Measurements from ENCODE around the gene CST3. TPM values are rescaled to one million over a fixed set of nuclear protein-coding genes. Genes with fewer than 3 reads are reported as not detected.
A peak's percentile ranks its signal among the peaks of the same experiment; 100 is the strongest.

Gene CST3
- total RNA-seq, 1 donor from 2014 or later = 2,609 TPM

GRCh38 chr20:23631981-23632710 lies 5.6 kb downstream of the CST3 start:
- Histone ChIP-seq H3K4me1 (peaks cover 10 to 22% of the 10 kb centered on the region in 2 donors), H3K27me3 (no peaks in the 10 kb centered on the region), H3K9me3 (no peaks in the 10 kb centered on the region), H3K27ac (peak overlapping the region in 1 of 2 donors; percentile 53), H3K4me3 (no peak overlapping the region), H3K36me3 (peaks cover 25 to 40% of the 10 kb centered on the region in 2 donors)
- no peak for TF ChIP-seq CTCF (IDR thresholded peaks at IDR 0.05)
- intact Hi-C loops (cut with DNase I) = loop anchor here (10.0 kb wide), 1 partner anchor 1903 kb away; no protein-coding TSS in a partner anchor
- no peak for DNase-seq (ENCODE audit: low spot score in 2 of 2)

GRCh38 chr20:23631226-23631822 lies 6.4 kb downstream of the CST3 start:
- no peaks in the 10 kb centered on the region for H3K9me3 ChIP-seq
- peaks cover 25 to 40% of the 10 kb centered on the region in 2 donors for H3K36me3 ChIP-seq
- H3K27me3 ChIP-seq = no peaks in the 10 kb centered on the region
- H3K4me1 ChIP-seq = peaks cover 6 to 19% of the 10 kb centered on the region in 2 donors
- no peak for DNase-seq (ENCODE audit: low spot score in 2 of 2)
- no peak overlapping the region for H3K27ac ChIP-seq
- H3K4me3 ChIP-seq = no peak overlapping the region
- no peak for TF ChIP-seq CTCF (IDR thresholded peaks at IDR 0.05)
- intact Hi-C loops (cut with DNase I) = loop anchor here (10.0 kb wide), 1 partner anchor 1903 kb away; no protein-coding TSS in a partner anchor

GRCh38 chr20:23630392-23630849 lies 7.3 kb downstream of the CST3 start:
- Histone ChIP-seq H3K36me3 (peaks cover 25 to 40% of the 10 kb centered on the region in 2 donors), H3K4me3 (no peak overlapping the region), H3K4me1 (peaks cover 4 to 12% of the 10 kb centered on the region in 2 donors), H3K27me3 (no peaks in the 10 kb centered on the region), H3K9me3 (no peaks in the 10 kb centered on the region), H3K27ac (peak overlapping the region; percentile 42 to 55)
- intact Hi-C loops (cut with DNase I) = loop anchor here (10.0 kb wide), 1 partner anchor 1904 kb away; no protein-coding TSS in a partner anchor
- no peak for DNase-seq (ENCODE audit: low spot score in 2 of 2)
- no peak for TF ChIP-seq CTCF (IDR thresholded peaks at IDR 0.05)

GRCh38 chr20:23629542-23630391 lies 8.0 kb downstream of the CST3 start:
- H3K27me3 ChIP-seq = no peaks in the 10 kb centered on the region
- DNase-seq (ENCODE audit: low spot score in 2 of 2) = no peak
- peak overlapping the region; percentile 42 to 55 for H3K27ac ChIP-seq
- no peaks in the 10 kb centered on the region for H3K9me3 ChIP-seq
- no peak for TF ChIP-seq CTCF (IDR thresholded peaks at IDR 0.05)
- peaks cover 24 to 36% of the 10 kb centered on the region in 2 donors for H3K36me3 ChIP-seq
- peaks cover 0 to 6% of the 10 kb centered on the region in 2 donors for H3K4me1 ChIP-seq
- intact Hi-C loops (cut with DNase I) = loop anchor here (10.0 kb wide), 2 partner anchors 1425 to 1905 kb away; partner anchors contain the start of gene ACSS1
- H3K4me3 ChIP-seq = no peak overlapping the region

GRCh38 chr20:23629017-23629541 lies 8.7 kb downstream of the CST3 start:
- peaks cover 0 to under 1% of the 10 kb centered on the region in 2 donors for H3K4me1 ChIP-seq
- peak overlapping the region; percentile 5 to 55 for H3K27ac ChIP-seq
- H3K36me3 ChIP-seq = peaks cover 17 to 29% of the 10 kb centered on the region in 2 donors
- TF ChIP-seq CTCF (IDR thresholded peaks at IDR 0.05) = no peak
- DNase-seq (ENCODE audit: low spot score in 2 of 2) = peak; percentile 46 to 82
- no peak overlapping the region for H3K4me3 ChIP-seq
- H3K27me3 ChIP-seq = no peaks in the 10 kb centered on the region
- H3K9me3 ChIP-seq = no peaks in the 10 kb centered on the region
- intact Hi-C loops (cut with DNase I) = loop anchor here (10.0 kb wide), 1 partner anchor 1426 kb away; the partner anchor contains the start of gene ACSS1
